GM23248 (cell line): ENCODE measurements around the gene CCDC80. TPM values are rescaled to one million over a fixed set of nuclear protein-coding genes. Genes with fewer than 3 reads are reported as not detected.

Experiments used
- DNase-seq: peaks from one replicate; pipeline ENCODE4 v3.0.0-alpha.2; 2015
- H2AFZ ChIP-seq: fragments of 200-600 bp; sonication (generic); 2 replicates; pipeline ENCODE4 v1.6.1; 2016; ENCODE audit warnings: antibody characterized with exemption
- H3F3A ChIP-seq: fragments of 200-600 bp; sonication (generic); 2 replicates; pipeline ENCODE4 v1.6.1; 2016; ENCODE audit warnings: mild to moderate bottlenecking, antibody characterized with exemption, mixed run types; ENCODE audit not compliant: insufficient read depth
- H3K27ac ChIP-seq: fragments of 200-600 bp; sonication (generic); 2 replicates; pipeline ENCODE4 v1.5.1; 2016; ENCODE audit warnings: mild to moderate bottlenecking
- H3K27me3 ChIP-seq: fragments of 200-600 bp; sonication (generic); replicated peaks from 2 replicates; pipeline ENCODE4 v1.6.1; 2016; ENCODE audit warnings: mild to moderate bottlenecking; ENCODE audit not compliant: insufficient read depth
- H3K36me3 ChIP-seq: fragments of 200-600 bp; sonication (generic); 2 replicates; pipeline ENCODE4 v1.6.1; 2016; ENCODE audit warnings: low read depth, mild to moderate bottlenecking
- H3K4me1 ChIP-seq: fragments of 200-600 bp; sonication (generic); 2 replicates; pipeline ENCODE4 v1.6.1; 2016; ENCODE audit warnings: mild to moderate bottlenecking; ENCODE audit not compliant: insufficient read depth
- H3K4me2 ChIP-seq: fragments of 200-600 bp; sonication (generic); one replicate; pipeline ENCODE4 v1.6.1; 2016; ENCODE audit warnings: mild to moderate bottlenecking; ENCODE audit not compliant: unreplicated experiment
- H3K4me3 ChIP-seq: fragments of 200-600 bp; sonication (generic); 2 replicates; pipeline ENCODE4 v1.5.1; 2016; ENCODE audit warnings: mild to moderate bottlenecking
- H3K79me2 ChIP-seq: fragments of 200-600 bp; sonication (generic); 2 replicates; pipeline ENCODE4 v1.6.1; 2016; ENCODE audit warnings: mild to moderate bottlenecking; ENCODE audit not compliant: insufficient read depth
- H3K9ac ChIP-seq: fragments of 200-600 bp; sonication (generic); 2 replicates; pipeline ENCODE4 v1.6.1; 2016; ENCODE audit warnings: mild to moderate bottlenecking
- H3K9me2 ChIP-seq: fragments of 200-600 bp; sonication (generic); 2 replicates; pipeline ENCODE4 v1.6.1; 2016; ENCODE audit warnings: mixed run types, mild to moderate bottlenecking, moderate library complexity; ENCODE audit not compliant: insufficient read depth
- H3K9me3 ChIP-seq: fragments of 200-600 bp; sonication (generic); one replicate; pipeline ENCODE4 v1.6.1; 2017; ENCODE audit warnings: low read depth
- H4K20me1 ChIP-seq: fragments of 200-600 bp; sonication (generic); 2 replicates; pipeline ENCODE4 v1.6.0; 2016; ENCODE audit not compliant: insufficient read depth
- EZH2 ChIP-seq: fragments of 200-600 bp; sonication (generic); IDR thresholded peaks from 2 replicates; pipeline ENCODE4 v1.6.1; 2018; ENCODE audit warnings: antibody characterized with exemption, mild to moderate bottlenecking; ENCODE audit not compliant: insufficient read depth, poor library complexity, severe bottlenecking
- EZH2phosphoT487 ChIP-seq: fragments of 200-600 bp; sonication (generic); IDR thresholded peaks from 2 replicates; pipeline ENCODE4 v1.6.1; 2018; ENCODE audit warnings: antibody characterized with exemption, moderate library complexity, mild to moderate bottlenecking, low read depth; ENCODE audit not compliant: insufficient read depth
- WGBS, 2 experiments: methylation state at CpG; one replicate each; pipeline ENCODE4 v1.1.6; 2015 to 2017; ENCODE audit warnings: low lambda C conversion rate in 2 of 2, low coverage in 1 of 2; ENCODE audit errors: missing lambda C conversion rate in 2 of 2; 5-methylcytosine and 5-hydroxymethylcytosine counted together
- in situ Hi-C: fragments of 300-500 bp; cut with MboI; formaldehyde crosslinking; loops from 2 replicates; pipeline ENCODE4 v1.15.0; 2020
- polyA plus RNA-seq: library from polyadenylated mRNA; unstranded; fragments of >200 nt; fragmentation: Nextera tagmentation; extraction: Ambion mirVana; gene quantifications from 2 replicates; pipeline ENCODE4 v1.2.1, GENCODE V29; 2016
- total RNA-seq: library from RNA; depleted of rRNA; stranded (reverse); fragments of >200 nt; shearing (Covaris generic); gene quantifications from 2 replicates; pipeline ENCODE4 v1.2.3, GENCODE V29; 2014

Gene CCDC80
- total and polyA plus RNA-seq, 2 experiments from 2014 or later: 1,238 to 2,200 TPM

- in situ Hi-C loops: no loop called here
- peaks cover 100% of the 10 kb centered on the region for H3K79me2 ChIP-seq
- 0 to 3% methylated on average over 4 of the region's 4 CpGs for WGBS, 2 experiments
Observed at GRCh38 chr3:112632596-112632995, 8.3 kb downstream of the CCDC80 start.

GRCh38 chr3:112631257-112631656 is 9.7 kb downstream of the CCDC80 start:
- Histone ChIP-seq H3K4me3 (peak overlapping the region; percentile 97), H3K4me2 (peak overlapping the region; percentile 98)
- TF ChIP-seq EZH2 (no peak), EZH2phosphoT487 (no peak)

More at GRCh38 chr3:112632596-112632995, 8.3 kb downstream of the CCDC80 start:
- H3K36me3 ChIP-seq: peaks cover 87% of the 10 kb centered on the region
- DNase-seq: peak; percentile 35
- no peaks in the 10 kb centered on the region for H3K9me2 ChIP-seq
- H3K27ac ChIP-seq: peak overlapping the region; percentile 95
- peak overlapping the region; percentile 97 for H3K9ac ChIP-seq
- no peaks in the 10 kb centered on the region for H3K9me3 ChIP-seq
- H3K4me1 ChIP-seq: peaks cover 67% of the 10 kb centered on the region
- H3K4me2 ChIP-seq: peak overlapping the region; percentile 98
- TF ChIP-seq EZH2phosphoT487 (no peak), EZH2 (no peak)
- H4K20me1 ChIP-seq: peaks cover 24% of the 10 kb centered on the region; the same call in 1 of the 2 replicates
- H3K27me3 ChIP-seq: no peaks in the 10 kb centered on the region
- peak overlapping the region; percentile 97 for H3K4me3 ChIP-seq
- H2AFZ ChIP-seq: no peak overlapping the region
- peaks cover 100% of the 10 kb centered on the region for H3F3A ChIP-seq

DNA sequence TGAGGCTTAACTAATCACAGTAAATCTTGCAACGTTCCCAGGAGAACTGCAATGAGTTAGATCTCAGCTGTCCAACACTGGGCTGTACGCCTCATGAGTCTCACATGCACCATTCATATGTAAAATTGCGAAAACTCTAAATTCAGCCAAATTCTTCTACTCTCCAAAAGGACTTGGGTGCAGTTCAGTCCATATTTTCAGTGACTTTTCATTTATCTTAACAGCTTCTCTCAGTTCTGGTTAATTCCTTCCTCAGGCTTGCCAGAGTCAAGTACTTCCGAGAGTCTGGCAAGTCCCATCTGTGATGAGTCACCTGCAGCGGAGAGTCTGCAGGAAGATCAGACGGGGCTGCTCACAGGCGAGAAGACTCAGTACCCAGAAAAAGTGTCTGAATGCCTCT is 11.5 kb downstream of the CCDC80 start:
- in situ Hi-C loops: no loop called here
- Histone ChIP-seq H3K4me2 (peak overlapping the region; percentile 98), H3K9ac (peak overlapping the region; percentile 97), H3K36me3 (peaks cover 88% of the 10 kb centered on the region), H2AFZ (no peak overlapping the region), H4K20me1 (peaks cover 15% of the 10 kb centered on the region; the same call in 1 of the 2 replicates), H3K27me3 (no peaks in the 10 kb centered on the region), H3K4me1 (peaks cover 89% of the 10 kb centered on the region), H3F3A (peaks cover 97% of the 10 kb centered on the region), H3K27ac (peak overlapping the region; percentile 95), H3K4me3 (peak overlapping the region; percentile 97), H3K79me2 (peaks cover 100% of the 10 kb centered on the region), H3K9me3 (no peaks in the 10 kb centered on the region), H3K9me2 (no peaks in the 10 kb centered on the region)
- WGBS, 2 experiments: 1 to 3% methylated on average over 7 of the region's 7 CpGs
- TF ChIP-seq EZH2phosphoT487 (no peak), EZH2 (no peak)
- DNase-seq: peak; percentile 96

More at GRCh38 chr3:112631257-112631656, 9.7 kb downstream of the CCDC80 start:
- Histone ChIP-seq H3K79me2 (peaks cover 100% of the 10 kb centered on the region), H3K9me3 (no peaks in the 10 kb centered on the region), H3K36me3 (peaks cover 87% of the 10 kb centered on the region), H3K27me3 (no peaks in the 10 kb centered on the region), H3K9me2 (no peaks in the 10 kb centered on the region), H3K9ac (peak overlapping the region; percentile 97), H4K20me1 (peaks cover 19% of the 10 kb centered on the region; the same call in 1 of the 2 replicates), H3F3A (peaks cover 100% of the 10 kb centered on the region), H3K27ac (peak overlapping the region; percentile 95), H3K4me1 (peaks cover 77% of the 10 kb centered on the region), H2AFZ (no peak overlapping the region)
- in situ Hi-C loops: no loop called here
- 7 to 8% methylated on average over 3 of the region's 3 CpGs for WGBS, 2 experiments
- peak; percentile 44 for DNase-seq

DNA sequence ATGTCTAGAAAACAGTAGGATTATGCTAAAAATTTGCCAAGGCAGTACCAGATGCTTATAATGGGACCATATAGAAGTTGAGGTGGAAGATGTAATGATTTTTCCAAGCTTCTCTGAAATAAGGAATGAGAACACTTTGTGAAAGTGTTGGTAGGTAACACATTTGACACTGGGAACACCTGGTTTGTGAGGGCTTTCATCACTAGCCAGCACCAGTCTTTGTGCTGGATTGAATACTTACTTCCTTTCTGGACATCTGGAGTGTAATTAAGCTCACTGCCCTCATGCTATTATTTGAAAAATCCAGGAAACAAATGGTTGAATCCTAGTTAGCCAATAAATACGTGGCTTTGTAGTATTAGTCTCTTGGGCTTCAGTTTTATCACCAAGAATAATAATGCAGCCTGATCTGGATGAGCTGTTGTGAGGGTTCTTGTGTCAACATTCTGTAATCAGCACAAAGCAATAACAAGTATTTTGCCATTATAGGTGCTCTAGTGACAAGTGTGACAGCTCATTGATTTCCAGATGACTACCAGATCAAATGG is 12.9 kb downstream of the CCDC80 start:
- Histone ChIP-seq H3K9ac (peak overlapping the region; percentile 97), H3K4me3 (no peak overlapping the region), H2AFZ (no peak overlapping the region), H3K36me3 (peaks cover 88% of the 10 kb centered on the region), H3K79me2 (peaks cover 100% of the 10 kb centered on the region), H3K27me3 (no peaks in the 10 kb centered on the region), H3F3A (peaks cover 97% of the 10 kb centered on the region), H3K9me2 (no peaks in the 10 kb centered on the region), H3K9me3 (no peaks in the 10 kb centered on the region), H3K4me1 (peaks cover 92% of the 10 kb centered on the region), H4K20me1 (0 out of 2 replicates have a peak, but pooled peaks cover 4% of the 10 kb centered on the region), H3K27ac (peak overlapping the region; percentile 95), H3K4me2 (peak overlapping the region; percentile 98)
- no peak for TF ChIP-seq EZH2
- TF ChIP-seq EZH2phosphoT487: no peak
- in situ Hi-C loops: no loop called here
- DNase-seq: no peak
- WGBS, 2 experiments: 15 to 35% methylated on average over 1 of the region's 1 CpG
